GM18909 (cell line): ENCODE results near the gene DOLK.
A peak's percentile ranks its signal among the peaks of the same experiment; 100 is the strongest.
"Not testable (repeated sequence)": the region's sequence is repeated elsewhere in the genome, so short reads cannot be mapped to it uniquely, and the experiment has no call there.

ENCODE experiments used
- ATAC-seq: cut with Tn5 transposase; IDR thresholded peaks from one replicate; pipeline ENCODE4 v1.9.1; 2021; ENCODE audit warnings: mild to moderate bottlenecking; ENCODE audit not compliant: unreplicated experiment, poor library complexity

DOLK gene

DNA sequence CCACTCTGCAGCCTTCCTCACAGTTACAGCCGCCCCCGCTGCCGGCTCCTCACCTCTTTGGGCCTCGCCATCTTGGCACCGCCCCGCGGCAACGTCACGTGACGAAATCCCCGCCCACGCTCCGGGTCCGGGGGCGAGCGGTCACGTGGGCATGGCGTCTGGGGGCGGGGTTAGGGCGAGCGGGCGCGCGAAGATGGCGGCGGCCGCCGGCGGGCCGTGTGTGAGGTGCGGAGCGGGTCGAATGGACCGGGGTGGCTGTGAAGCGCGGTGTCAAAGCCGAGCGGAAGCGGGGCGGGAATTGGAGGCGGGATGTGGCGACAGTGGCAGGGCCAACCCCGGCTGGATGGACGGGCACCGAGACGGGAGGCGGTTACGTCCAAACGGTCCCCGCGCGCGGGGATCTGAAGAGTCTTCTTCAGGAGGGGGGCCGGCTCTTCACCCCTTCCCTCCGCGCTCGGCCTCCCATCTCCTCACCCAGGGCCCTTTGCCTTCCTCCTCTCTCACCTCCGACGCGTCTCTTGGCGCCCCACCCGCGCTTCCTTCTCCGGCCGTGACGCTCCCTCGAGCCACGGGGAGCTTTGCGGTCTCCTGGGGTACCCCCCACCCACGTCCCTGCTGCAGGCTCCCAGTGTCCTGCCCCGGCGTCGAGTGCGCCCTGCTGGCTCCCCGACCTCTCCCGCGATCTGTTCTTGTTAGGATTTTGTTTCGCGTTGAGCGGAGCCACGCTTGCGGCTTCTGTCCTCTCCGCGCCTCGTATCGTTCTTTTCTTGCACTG lies at the start of gene DOLK, which contains the start of gene NUP188:
Gene DOLK (minus strand): TSS at position 77 of the 775 bp plus-strand sequence. CDS start 300 bp downstream, outside the sequence.
Gene NUP188 (plus strand): TSS at position 173 of the 775 bp plus-strand sequence. CDS start 21 bp downstream, at position 194.
- ATAC-seq = peak; percentile 76

GRCh38 chr9:128995791-128996190 lies 48.4 kb upstream of the DOLK start:
- ATAC-seq = no peak

DNA sequence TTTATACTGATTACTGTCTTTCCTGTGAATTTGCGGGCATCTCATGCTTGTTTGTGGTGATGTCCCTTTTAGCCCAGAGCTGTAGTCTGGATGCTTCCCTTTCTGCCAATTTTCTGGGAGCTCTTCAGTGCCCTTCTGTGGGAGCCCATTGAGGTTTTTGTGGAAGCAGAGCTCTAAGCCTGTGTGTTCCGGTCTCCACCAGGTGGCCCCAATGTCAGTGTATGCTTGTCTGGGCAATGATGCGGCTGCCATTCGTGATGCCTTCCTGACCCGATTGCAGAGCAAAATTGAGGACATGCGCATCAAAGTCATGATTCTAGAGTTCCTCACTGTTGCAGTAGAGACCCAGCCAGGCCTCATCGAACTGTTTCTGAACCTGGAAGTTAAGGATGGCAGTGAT lies 45.6 kb upstream of the DOLK start:
- no peak for ATAC-seq

DNA sequence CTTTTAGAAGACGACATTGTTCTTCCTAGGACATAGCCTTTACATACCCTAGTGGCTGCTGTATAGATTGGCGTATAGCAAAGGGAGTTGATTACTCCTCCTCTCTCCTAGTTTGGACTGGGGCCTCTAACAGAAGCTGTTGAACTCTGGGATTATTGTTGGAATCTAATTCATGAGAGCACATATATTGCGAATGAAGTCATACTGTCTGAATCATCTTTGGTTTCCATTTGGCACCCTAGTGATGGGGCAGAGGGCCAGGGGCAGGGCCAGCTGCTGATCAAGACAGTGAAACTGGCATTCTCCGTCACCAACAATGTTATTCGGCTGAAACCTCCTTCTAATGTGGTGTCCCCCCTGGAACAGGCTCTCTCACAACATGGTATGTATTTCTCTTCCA lies 40.4 kb upstream of the DOLK start:
- no peak for ATAC-seq

DNA sequence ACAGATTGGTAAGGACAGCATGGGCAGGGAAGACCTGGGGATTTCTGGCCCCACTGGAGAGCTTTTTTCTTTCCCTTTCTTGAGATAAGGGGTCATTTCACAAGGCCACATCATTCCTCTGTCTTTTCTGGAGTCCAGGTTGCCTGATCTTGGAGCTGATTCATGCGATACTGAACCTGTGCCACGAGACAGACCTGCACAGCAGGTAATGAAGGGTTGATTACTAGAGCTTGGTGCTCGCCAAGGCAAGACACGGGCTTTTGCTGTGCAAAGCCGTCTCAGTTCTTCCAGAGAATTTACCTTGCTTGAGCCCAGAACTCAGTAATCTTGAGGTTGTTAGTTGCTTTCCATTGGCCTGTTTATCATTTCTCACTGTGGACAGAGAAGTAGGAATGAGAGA lies 39.3 kb upstream of the DOLK start:
- ATAC-seq = no peak

GRCh38 chr9:128983536-128983935 lies 36.1 kb upstream of the DOLK start:
- no peak for ATAC-seq

GRCh38 chr9:128979111-128979510 lies 31.7 kb upstream of the DOLK start:
- no peak for ATAC-seq

- ATAC-seq = no peak
Measured at GRCh38 chr9:128972956-128973355, 25.6 kb upstream of the DOLK start.

DNA sequence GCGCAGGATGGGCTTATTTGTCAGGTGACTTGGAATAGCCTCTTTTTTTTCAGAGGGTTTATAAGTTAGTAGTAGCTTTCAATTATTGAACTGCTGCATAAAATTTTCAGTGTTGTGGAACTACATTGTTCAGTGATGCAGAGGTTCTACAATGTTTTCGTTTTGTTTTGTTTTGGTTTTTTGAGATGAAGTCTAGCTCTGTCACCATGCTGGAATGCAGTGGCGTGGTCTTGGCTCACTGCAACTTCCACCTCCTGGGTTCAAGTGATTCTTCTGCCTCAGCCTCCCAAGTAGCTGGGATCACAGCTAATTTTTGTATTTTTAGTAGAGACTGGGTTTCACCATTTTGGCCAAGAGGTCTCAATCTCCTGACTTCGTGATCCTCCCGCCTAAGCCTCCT lies 22.1 kb upstream of the DOLK start:
- ATAC-seq = no peak

- not testable (repeated sequence) for ATAC-seq
Measured at GRCh38 chr9:128961403-128961802, 14.0 kb upstream of the DOLK start.

GRCh38 chr9:128947277-128947526 lies 201 bp downstream of the DOLK start:
- no peak for ATAC-seq

DNA sequence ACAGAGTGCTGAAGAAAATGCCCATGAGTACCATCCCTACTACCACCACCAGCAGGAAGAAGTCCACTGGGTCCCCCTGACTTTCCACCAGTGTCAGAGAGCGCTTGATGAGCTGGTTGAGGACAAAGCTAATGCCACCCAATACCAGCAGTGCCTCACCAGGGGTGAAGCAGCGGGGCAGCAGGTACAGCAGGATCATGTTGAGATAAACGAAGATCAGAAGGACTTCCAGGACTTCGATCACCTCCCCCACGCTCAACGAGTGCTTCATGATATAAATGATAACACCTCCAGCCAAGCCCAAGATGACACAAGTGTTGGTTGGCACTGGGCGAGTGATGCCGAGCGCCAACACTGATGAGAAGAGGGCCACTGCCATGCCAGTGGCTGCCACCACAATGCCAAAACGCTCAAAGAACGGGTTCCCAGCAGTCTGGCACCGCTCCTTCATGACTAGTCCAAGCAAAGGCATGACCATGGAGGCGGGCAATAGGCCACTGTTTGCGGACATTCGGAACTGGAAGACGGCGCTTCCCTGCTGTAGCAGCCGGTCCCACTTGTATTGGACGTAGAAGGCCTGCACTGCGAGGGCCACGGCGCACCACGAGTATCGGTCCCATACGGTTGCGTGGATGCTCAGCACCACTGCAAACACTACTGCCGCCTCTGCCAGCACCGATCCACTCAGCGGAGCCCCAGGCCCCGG lies 679 bp downstream of the DOLK start:
- ATAC-seq = no peak

DNA sequence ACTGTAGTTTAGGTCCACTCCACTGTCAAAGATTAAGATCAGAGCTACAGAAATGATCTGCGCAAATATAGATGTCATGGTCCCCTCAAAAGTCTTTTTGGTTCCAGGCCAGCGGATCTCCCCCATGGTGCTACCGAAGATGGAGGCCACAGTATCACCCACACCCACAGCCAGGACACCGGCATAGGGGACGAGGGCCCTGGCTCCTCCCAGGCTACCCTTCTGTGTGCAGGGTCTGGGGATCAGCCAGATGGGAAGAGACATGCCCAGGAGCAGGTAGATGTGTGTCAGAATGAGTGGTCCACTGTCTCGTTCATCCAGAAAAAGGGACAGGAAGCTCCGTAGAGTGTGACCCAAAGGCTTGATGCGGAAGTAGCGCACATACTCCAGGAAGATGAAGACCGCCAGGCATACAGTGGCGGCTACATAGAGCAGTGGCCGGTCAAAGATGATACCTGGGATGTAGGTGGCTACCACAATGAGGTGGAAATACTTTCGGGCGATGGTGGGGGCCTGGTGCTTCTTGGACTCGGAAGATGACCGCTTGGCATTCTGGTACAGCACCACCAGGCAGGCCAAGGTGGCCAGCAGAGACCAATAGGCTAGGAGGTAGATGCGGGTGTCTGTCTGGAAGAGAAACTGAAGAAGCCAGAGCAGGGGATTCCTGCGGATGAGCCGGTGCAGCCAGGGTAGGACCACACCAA lies 1.5 kb downstream of the DOLK start:
- no peak for ATAC-seq

DNA sequence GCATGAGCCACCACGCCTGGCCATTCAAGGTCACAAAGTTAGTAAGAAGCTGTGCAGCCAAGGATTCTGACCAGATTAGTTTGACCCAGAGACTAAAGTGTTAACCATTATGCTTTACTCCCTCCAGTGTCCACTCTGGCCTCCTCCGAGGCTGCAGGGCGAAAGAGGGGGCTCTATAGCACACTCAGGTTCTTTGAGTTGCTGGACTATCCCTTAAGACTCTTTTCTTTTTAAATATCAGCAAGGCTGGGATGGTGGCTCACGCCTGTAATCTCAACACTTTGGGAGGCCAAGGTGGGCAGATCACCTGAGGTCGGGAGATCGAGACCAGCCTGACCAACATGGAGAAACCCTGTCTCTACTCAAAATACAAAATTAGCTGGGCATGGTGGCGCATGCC lies 2.4 kb downstream of the DOLK start:
- not testable (repeated sequence) for ATAC-seq

DNA sequence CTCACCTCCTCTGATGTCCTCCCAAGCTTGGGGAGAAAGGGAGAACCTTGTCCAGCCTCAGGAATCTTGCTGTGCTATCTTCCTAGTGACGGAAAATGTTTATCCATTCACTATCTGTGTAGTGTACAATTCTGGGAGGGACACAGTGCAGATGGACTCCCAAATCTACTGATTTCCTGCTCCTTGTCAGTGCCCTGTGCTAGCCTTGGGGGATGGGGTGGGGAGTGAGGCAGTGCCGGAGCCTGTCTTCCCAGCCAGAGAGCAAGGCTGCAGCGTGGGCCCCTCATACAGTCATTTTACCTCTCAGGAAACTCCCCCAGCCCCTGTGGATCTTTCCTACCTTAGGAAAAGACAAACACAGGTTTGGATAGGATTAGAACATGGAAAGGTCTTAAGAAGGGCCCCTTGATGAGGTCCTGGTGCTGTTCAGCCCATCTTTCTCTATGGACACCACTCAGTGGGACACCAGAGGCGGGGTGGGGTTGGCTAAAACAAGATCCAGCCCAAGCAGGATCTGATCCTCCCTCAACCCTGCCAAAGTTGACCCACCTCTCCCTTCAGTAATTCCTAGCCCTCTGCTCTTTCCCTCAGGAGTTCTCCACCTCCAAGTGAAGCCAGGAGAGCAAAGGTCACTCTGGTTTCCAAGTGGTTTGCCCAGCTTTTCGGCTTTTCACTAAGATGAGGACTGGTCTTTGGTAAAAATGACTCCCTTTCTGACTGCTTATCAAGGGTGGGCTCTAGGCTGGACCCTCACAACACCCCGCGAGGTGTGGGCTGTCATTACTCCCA lies 3.4 kb downstream of the DOLK start:
- ATAC-seq = no peak

GRCh38 chr9:128940946-128941755 lies 6.3 kb downstream of the DOLK start:
- ATAC-seq = no peak

DNA sequence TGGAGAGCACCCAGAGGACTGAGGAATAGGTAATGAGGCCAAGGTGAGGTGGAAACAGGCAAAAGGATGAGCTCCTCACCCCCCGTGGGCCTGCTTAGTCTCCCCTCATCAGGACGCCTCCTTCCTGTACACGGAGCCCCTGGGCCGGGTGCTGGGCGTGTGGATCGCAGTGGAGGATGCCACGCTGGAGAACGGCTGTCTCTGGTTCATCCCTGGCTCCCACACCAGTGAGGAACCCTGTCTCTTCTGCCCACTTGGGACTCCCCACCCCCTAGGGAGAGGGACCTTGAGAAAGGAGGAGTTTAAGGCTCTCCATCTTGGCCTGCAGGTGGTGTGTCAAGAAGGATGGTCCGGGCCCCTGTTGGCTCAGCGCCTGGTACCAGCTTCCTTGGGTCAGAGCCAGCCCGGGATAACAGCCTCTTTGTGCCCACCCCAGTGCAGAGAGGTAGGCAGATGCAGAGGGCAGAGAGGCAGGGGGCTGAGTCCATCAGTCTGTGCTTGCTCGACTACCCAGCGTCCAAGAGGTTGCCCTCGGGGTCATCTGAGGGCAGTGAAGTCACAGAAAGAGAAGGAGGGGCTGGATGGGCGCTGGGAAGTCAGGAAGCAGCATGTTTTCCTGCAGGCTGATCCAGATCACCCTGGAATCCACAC lies 7.0 kb downstream of the DOLK start:
- no peak for ATAC-seq

GRCh38 chr9:128937310-128938165 lies 9.9 kb downstream of the DOLK start:
- ATAC-seq = no peak
